Loucy (cell line): ENCODE data around the gene AQP9.

Experiments
- CTCF ChIP-seq: fragments of 200-600 bp; sonication (generic); conservative IDR thresholded peaks from 2 replicates; pipeline ENCODE4 v1.5.1; 2014; ENCODE audit warnings: mild to moderate bottlenecking, antibody characterized with exemption, low read length
- EZH2phosphoT487 ChIP-seq: fragments of 200-600 bp; IDR thresholded peaks from 2 replicates; pipeline ENCODE4 v1.6.1; 2018; ENCODE audit warnings: antibody characterized with exemption, mild to moderate bottlenecking, moderate library complexity, borderline replicate concordance

GRCh38 chr15:58148633-58149445, 10.7 kb downstream of the AQP9 start:
- no peak for TF ChIP-seq CTCF
- TF ChIP-seq EZH2phosphoT487 = no peak
